ENCODE results near the gene PPP2R1B.
A peak's percentile ranks its signal among the peaks of the same experiment; 100 is the strongest.

PPP2R1B gene

GRCh38 chr11:111765984-111766833 is at the start of gene PPP2R1B:
TSS of gene PPP2R1B (minus strand) at chr11:111766389. CDS start at chr11:111766361, 28 bp downstream.
- DNase-seq (ENCODE audit: low read depth, low spot score), result no peak

GRCh38 chr11:111815489-111815888 is 49.3 kb upstream of the PPP2R1B start:
- DNase-seq (ENCODE audit: low read depth, low spot score), result no peak

GRCh38 chr11:111814557-111815320 is 48.5 kb upstream of the PPP2R1B start:
- DNase-seq (ENCODE audit: low read depth, low spot score), result peak; percentile 68

GRCh38 chr11:111814106-111814505 is 47.9 kb upstream of the PPP2R1B start:
- DNase-seq (ENCODE audit: low read depth, low spot score), result no peak

- no peak for DNase-seq (ENCODE audit: low read depth, low spot score)
These were observed 46.0 kb upstream of the PPP2R1B start for GRCh38 chr11:111812211-111812610.

GRCh38 chr11:111811445-111811844 is 45.3 kb upstream of the PPP2R1B start:
- no peak for DNase-seq (ENCODE audit: low read depth, low spot score)

GRCh38 chr11:111808834-111809233 is 42.6 kb upstream of the PPP2R1B start:
- DNase-seq (ENCODE audit: low read depth, low spot score), result no peak

GRCh38 chr11:111808063-111808588 is 41.9 kb upstream of the PPP2R1B start:
- DNase-seq (ENCODE audit: low read depth, low spot score), result no peak

GRCh38 chr11:111807076-111807475 is 40.9 kb upstream of the PPP2R1B start:
- DNase-seq (ENCODE audit: low read depth, low spot score), result no peak

- DNase-seq (ENCODE audit: low read depth, low spot score), result no peak
These were observed 34.9 kb upstream of the PPP2R1B start for GRCh38 chr11:111801135-111801534.

GRCh38 chr11:111798279-111798678 is 32.1 kb upstream of the PPP2R1B start:
- DNase-seq (ENCODE audit: low read depth, low spot score), result no peak

- no peak for DNase-seq (ENCODE audit: low read depth, low spot score)
These were observed 31.0 kb upstream of the PPP2R1B start for GRCh38 chr11:111797145-111797581.

- DNase-seq (ENCODE audit: low read depth, low spot score), result no peak
These were observed 30.5 kb upstream of the PPP2R1B start for GRCh38 chr11:111796696-111797095.

GRCh38 chr11:111795334-111795985 is 29.3 kb upstream of the PPP2R1B start:
- DNase-seq (ENCODE audit: low read depth, low spot score), result no peak

GRCh38 chr11:111793863-111794262 is 27.7 kb upstream of the PPP2R1B start:
- no peak for DNase-seq (ENCODE audit: low read depth, low spot score)

GRCh38 chr11:111792955-111793500 is 26.8 kb upstream of the PPP2R1B start:
- DNase-seq (ENCODE audit: low read depth, low spot score), result no peak

GRCh38 chr11:111792314-111792713 is 26.1 kb upstream of the PPP2R1B start:
- DNase-seq (ENCODE audit: low read depth, low spot score), result no peak

GRCh38 chr11:111788464-111788863 is 22.3 kb upstream of the PPP2R1B start:
- DNase-seq (ENCODE audit: low read depth, low spot score), result no peak

GRCh38 chr11:111788051-111788450 is 21.9 kb upstream of the PPP2R1B start:
- no peak for DNase-seq (ENCODE audit: low read depth, low spot score)

GRCh38 chr11:111785886-111786412 is 19.8 kb upstream of the PPP2R1B start:
- no peak for DNase-seq (ENCODE audit: low read depth, low spot score)

GRCh38 chr11:111785076-111785475 is 18.9 kb upstream of the PPP2R1B start:
- no peak for DNase-seq (ENCODE audit: low read depth, low spot score)
